NCI-H2029 (cell line): ENCODE data around the gene RACK1.
"Not testable (repeated sequence)": the region's sequence is repeated elsewhere in the genome, so short reads cannot be mapped to it uniquely, and the experiment has no call there.

Experiments used
- DNase-seq: peaks from one replicate; lab custom pipeline; 2025; lab: John Stamatoyannopoulos, UW

The RACK1 gene

DNA sequence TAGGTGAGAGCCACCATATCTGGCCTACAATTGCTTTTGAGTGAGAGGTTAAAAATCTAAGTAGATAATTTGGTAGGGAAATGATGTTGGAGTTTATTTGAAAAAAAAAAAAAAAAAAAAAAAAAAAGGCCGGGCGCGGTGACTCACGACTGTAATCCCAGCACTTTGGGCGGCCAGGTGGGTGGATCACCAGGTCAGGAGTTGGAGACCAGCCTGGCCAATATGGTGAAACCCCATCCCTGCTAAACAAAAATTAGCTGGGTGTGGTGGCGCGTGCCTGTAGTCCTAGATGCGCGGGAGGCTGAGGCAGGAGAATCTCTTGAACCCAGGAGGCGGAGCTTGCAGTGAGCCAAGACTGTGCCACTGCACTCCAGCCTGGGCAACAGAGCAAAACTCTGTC lies 29.5 kb downstream of the RACK1 start:
- not testable (repeated sequence) for DNase-seq

DNA sequence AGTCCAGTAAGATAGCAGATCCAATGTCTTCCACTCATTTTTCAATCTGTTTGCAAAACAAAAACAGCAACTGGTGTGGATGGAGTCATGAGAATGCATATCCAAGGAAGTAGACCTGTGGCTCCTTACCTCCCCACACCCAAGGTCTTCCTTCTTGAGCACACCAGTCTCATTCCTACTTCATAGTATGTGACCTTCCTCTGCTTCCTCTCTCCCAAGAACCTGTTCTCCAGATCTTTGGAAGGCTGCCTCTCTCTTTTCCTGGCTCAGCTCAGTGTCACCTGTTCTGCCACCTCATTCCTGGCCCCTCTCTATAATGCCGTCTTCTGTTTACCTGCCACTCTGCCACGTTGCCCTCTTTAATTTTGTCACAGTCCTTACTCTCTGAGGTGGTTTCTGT lies 30.8 kb downstream of the RACK1 start:
- DNase-seq: no peak

DNA sequence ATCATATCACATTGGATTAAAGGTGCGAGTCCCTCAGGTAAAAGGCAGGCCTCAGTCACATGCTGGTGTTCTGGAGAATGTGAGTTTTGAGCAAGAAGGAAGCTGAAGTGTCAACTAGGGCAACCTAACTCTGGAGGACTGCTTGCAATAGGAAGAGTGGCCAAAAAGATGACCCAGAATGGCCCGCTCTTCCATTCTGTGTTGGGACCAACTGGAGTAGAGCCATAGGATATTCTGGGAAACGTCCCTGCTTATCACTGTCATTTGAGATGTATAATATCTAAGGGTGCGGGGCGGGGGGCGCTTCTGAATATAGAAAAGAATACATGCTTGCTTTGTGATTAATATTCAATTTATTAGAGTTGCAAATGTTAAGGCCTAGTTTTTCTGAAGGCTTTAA lies 31.6 kb downstream of the RACK1 start:
- no peak for DNase-seq

DNA sequence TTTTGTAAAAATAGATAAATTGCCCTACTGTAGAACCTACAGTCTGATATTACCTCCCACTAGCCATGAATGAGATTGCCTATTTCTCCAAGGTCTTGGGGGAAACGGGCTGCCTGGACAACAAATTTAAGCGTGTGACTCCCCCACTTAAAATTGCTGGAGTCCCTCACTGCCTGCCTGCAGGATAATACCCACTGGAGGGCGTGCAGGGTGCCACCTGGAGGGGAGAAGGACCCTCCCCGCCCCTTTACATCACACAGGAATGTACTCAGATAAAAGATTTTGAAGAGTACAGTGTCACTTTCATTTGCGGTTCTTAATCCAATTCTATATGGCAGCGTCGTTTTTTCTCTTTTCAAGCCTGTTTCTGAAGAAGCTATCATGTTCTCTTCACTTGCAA lies 32.5 kb downstream of the RACK1 start:
- DNase-seq: no peak

DNA sequence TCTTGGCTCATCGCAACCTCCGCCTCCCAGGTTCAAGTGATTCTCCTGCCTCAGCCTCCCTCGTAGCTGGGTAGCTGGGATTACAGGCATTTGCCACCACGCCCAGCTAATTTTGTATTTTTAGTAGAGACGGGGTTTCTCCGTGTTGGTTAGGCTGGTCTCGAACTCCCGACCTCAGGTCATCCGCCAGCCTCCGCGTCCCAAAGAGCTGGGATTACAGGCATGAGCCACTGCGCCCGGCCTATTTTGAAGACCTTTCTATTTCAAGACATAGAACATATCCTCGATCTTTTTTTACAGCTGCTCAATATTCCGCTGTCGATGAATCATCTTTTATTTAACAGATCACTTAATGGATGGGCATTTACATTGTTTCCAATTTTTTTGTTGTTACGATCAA lies 33.0 kb downstream of the RACK1 start:
- not testable (repeated sequence) for DNase-seq

DNA sequence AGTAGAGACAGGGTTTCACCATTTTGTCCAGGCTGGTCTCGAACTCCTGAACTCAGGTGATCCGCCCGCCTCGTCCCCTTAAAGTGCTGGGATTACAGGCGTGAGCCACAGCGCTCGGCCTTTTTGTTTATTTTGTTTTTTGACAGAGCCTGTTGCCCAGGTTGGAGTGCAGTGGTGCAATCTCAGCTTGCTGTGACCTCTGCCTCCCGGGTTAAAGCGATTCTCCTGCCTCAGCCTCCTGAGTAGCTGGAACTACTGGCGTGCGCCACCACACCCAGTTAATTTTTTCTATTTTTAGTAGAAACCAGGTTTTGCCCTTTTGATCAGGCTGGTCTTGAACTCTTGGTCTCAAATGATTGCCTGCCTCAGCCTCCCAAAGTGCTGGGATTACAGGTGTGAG lies 33.6 kb downstream of the RACK1 start:
- not testable (repeated sequence) for DNase-seq

DNA sequence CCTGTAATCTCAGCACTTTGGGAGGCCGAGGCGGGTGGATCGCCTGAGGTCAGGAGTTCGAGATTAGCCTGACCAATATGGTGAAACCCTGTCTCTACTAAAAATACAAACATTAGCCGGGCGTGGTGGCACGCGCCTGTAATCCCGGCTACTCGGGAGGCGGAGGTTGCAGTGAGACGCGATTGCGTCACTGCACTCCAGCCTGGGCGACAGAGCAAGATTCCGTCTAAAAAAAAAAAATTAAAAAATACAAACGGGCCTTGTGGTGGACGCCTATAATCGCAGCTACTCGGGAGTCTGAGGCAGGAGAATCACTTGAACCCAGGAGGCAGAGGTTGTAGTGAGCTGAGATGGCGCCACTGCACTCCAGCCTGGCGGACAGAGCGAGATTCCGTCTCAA lies 34.7 kb downstream of the RACK1 start:
- not testable (repeated sequence) for DNase-seq

DNA sequence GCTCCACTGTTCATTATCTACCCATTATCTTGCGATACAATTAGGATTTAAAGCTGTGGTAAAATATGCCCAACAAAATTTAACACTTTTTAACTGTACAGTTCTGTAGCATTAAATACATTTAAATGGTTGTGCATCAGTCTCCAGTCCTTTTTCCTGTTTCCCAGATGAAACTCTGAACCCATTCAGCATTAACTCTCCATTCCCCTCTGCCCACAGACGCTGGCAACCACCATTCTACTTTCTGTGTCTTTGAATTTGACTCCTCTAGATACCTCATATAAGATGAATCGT lies 35.8 kb downstream of the RACK1 start:
- no peak for DNase-seq

DNA sequence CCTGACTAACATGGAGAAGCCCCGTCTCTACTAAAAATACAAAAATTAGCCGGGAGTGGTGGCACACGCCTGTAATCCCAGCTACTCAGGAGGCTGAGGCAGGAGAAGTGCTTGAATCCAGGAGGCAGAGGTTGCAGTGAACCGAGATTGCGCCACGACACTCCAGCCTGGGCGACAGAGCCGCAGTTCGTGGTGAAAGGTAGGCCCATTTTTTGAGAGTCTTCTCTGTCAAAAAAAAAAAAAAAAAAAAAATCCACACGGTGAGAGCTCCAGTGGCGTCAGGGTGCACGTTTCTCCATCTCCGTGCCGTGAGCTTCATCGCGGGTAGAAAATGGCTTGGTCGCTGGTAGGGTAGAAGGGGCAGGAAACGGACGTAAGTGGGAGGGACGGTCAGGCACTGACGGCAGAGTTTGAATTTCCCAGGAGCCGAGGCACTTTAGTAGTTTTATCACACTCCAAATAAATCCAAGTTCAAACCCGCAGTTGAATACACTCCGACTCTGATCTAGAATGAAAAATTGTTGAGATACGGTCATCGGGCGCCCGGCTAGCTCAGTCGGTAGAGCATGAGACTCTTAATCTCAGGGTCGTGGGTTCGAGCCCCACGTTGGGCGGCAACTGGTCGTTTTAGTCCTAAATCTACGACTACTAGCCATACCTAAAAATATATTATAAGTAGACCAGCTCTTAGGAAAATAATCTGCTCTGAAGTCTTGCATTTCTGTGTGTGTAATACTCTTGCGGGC lies 36.3 kb downstream of the RACK1 start:
- DNase-seq: no peak

DNA sequence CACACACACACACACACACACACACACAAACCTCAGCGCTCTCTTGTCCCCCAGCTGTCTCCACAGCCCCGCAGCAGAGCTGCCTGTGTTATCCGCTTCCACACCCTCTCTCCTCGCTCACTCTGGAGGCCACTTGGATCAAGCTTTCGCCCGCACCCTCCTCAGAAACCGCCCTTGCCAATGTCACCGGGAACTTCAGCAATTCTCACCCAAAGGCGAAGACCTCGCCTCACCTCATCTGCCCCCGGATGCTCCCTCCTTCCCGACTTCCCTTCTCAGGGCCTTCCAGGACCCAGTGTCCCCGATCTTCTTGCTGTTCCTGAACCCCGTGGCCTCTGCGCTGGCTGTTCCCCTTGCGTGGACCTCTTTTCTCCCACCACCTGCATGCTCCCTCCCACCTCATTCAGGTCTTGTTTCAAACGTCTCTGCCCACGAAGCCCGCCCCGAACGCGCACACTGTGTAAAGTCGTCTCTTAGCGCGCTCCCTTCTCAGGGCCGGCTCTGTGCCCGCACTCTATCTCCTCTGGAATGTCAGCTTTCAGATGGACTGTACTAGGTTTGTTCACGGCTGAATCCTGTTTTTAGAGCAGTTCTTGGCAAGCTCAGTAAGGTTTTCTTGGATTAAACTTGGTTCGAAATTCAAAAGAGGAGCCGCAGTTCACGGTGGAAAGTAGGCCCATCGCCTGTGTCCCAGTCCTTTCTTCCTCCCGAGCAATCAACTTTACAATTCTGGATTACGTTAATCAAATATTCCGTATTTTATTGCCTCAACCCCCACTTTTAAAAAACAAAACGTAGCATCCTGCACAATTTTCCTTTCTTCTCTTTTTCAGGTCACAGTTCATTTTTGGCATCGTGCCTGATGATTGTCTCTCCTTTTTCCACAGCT lies 37.7 kb downstream of the RACK1 start:
- DNase-seq: no peak

DNA sequence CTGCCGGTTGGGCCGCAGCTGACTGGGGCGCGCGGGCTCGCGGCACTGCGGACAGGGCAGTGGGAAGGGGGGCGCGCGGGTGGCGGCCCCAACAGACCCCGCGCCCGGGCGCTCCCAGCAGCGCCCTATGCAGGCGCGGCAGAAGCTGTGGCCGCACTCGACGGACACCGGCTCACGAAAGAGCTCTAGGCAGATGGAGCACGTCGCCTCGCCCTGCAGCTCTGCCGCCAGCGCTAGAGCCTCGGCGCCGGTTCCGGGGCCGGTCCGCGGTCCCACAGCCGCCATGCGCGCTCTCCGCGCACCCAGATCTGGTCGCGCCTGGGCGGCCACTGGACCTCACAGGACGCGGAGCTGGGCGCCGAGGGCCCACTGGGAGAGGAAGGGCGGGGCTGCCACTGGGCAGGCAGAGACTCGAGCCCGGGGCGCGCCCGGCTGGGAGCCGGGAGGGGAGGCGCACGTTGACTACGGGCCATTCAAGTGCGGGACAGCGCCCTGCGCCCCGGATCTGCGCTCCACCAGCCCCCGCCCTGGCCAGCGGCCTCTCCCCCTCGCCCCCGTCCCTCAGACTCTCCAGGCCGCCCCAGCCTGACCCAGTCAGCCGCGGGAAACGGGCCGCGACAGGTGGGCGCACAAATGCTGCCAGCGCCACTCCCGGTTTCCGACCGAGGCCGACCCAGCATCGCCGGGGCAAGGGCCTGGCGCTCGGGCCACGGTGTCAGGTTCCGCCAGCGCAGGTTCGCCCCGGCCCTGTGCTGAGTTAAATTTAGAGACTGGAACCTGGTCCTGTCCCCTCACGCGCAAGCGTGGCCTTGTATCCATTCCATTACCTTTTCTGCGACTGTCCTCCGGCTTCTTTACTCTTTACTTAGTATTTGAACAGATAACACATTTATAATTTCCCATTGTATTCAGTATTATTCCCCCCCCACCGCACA lies 38.6 kb downstream of the RACK1 start, which contains the start of gene TRIM7:
TRIM7 (minus strand) TSS at position 371 of the 935 bp plus-strand sequence; CDS start at position 285, 86 bp downstream.
- DNase-seq: no peak

DNA sequence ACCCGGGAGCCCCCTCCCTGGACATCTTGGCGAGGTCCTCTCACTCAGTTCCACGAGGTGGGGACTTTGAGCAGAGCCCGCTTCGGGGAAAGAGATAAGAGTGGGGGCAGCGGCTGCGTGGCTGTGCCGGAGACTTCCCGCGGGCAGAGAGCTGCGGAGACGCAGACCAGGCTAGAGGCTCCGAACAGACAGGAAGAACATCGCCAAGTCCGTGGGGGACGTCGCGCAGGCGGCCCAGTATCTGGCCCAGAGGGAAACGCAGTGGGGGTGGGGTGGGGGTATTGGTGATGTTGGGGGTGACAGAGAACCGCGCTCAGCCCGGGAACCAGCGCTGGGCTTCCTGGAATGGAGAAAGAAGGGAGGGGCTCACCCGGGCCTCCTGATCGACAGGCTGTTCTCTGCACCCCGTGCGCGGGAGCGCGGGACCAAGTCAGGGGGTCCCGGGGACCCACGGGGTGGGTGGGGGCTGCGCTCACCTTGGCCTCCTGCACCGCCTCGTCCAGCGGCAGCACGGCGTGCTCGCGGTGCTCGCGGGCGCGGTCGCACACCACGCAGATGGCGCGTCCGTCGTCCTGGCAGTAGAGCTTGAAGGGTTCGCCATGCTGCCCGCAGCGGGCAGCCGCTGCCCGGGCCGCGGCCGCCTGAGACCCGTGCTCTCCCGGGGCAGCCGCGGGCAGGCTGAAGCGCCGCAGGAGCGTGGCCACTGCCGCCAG lies 39.4 kb downstream of the RACK1 start:
- no peak for DNase-seq

DNA sequence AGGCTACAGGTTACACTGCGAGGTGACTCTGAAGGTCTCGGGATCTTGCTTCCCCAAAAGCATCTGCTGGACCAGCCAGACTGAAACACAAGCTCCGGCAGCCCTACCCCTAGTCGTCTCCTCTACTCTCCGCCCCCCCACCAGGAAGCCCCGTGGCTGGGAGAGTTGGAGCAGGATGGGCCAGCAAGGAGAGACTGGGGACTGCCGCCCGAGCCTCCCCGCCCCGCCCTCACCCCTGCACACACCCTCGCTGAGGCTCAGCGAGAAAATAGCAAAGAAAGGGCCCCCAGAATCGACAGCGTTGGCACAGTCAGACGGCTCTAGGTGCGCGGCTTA lies 40.0 kb downstream of the RACK1 start:
- no peak for DNase-seq

DNA sequence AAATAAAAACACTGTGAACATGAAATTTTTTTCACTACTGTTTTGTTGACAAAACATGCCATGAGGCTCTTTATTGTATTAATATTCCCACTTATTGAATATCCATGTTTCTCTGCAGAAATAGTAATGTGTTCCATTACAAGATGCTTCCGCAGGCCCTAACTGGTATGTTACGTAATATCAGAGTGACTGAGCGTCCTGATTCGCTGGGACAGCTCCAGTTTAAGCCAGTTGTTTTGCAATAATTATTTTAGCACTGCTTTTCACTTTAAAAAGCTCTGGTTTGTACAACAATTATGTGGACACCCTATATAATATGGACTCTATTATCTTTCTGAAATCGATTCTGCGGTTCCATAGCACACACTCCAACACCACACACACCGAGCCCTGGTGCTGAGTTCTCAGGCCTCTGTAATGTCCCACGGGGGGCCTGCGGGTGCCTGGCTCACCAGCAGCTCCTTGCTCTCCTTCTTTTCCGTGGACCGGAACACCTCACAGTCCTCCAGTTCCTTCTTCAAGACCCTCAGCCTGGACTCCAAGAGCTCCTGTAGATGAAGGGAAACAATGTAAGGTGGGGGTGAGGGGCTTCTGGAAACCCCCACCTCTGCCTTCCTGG lies 40.5 kb downstream of the RACK1 start:
- no peak for DNase-seq

DNA sequence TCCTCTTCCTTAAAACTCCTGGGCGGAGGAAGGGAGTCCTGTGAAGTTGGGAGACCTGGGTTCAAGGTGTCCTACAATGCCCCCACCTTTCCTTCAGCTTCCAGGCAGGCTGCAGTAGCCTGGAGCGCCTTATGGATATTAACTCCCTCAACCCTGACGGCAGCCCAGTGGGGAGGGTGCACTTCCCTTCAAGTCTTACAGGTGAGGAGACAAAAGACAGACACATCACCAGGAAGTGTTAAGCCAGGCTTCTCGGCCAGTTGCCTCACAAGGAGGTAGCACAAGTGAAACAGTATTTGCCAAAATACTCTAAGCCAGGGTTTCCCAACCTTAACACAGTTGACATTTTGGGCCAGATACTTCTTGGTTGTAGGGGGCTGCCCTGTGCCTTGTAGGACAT lies 42.9 kb downstream of the RACK1 start:
- no peak for DNase-seq

DNA sequence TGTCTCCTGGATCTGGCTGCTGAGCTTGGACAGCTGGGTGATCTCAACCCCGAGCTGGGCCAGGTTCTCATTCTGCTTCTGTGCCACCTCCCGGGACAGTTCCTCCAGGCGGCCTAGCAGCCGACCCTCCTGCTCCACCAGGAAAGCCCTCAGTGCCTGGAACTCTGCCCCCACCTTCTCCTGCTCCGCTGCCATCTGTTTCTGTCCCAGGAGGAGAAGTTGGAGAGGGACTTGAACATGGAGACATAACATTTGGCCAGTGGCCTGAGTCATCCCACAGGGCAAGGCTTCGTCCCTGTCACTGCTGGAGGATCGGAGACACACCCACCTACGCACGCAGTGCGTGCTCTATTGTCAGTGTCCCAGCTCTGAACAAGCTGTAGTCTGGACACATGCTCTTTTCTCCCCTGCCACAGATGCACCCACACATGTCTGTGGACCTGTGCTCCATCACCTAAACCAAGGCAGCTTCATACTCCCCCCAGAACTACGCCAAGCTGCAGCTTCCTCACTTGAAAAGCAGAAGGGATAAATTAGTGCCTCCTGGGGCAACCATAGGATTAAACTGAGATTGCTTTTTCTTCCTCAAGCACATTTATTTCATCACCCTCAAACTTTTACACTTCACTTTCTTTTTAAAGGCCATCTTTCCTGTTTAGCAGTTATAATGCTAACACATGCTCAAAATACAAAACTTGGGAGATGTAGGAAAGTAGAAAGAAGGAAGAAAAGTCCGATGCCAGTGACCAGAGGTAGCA lies 43.6 kb downstream of the RACK1 start:
- no peak for DNase-seq

DNA sequence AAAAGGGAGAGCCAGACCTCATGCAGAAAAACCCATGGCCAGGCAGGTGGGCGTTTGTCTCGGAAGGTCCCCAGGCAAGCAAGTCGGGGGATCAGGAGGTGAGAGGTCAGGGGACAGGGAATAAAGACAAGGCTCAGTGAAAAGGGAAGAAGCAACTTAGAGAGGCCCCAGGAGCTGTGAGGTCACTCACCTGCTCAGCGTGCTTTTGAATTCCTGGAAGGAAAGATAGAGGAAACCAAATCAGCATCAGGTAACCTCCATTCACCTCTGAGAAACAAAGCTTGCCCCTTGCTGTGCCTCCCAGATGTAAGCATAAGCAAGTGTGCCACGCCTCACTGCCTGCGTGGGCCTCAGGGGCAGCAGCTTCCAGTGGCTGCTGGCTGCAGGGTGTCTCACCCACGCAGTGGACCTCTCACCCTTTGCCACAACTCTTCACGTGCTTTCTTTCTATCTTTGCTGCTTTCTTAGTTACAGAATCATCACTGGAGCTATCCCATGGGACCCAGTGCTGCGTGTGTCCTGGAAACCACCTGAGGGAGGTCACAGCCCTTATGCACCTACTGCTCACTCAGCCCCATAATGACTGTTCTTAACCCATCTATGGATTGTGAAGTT lies 44.7 kb downstream of the RACK1 start:
- DNase-seq: no peak

DNA sequence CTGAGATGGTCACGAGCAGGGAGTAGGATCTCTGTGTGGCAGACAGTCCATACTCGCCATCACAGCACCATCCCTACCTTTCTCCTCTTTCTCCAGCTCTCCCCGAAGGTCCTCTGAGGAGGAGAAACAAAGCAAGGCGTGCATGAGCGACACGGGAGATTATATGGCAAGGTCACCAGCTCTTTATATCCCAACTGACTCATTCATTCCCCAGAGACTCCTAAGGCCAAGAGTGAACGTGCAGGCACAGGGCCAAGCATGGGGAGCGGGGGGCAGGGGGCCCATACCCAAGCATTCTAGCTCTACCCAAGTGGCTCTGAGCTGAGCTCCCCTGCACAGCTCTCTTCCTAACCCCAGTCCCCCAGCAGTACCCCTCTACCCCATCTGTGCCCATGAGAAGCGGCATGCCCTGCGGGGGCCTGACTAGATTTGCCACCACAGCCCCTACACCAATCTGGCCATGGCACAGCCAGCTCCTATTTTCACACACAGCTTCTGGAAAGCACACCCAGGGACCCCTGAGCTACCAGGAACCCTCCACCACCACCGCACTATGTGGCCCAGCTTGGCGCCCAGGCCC lies 45.5 kb downstream of the RACK1 start:
- DNase-seq: no peak

DNA sequence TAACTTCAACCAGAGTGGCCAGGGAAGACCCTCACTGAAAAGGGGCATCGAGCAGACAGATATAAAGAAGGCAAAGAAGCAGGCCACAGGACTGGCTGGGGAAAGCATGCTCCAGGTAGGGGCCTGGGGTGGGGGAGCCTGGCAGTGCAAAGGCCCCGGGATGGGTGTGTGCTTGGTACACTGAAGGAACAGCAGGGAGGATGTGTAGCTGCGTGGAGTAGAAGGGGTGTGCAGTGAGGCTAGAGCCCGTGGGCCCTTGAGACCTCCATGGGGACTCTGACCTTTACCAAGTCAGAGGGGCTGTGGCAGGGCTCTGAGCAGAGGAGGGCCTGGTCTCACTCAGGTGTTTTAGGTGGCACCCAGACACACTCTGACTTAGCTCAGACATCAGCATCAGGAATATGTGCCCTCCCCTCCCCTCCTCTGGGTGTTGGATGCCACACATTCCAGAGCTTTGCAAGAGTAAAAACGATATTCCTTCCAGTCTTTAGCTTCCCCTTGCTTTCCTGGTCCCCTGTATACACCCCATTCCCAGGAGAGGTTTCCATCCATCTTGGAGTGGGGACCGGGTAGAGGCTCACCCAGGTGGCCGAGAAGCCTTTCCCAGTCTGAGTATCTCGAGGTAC lies 46.3 kb downstream of the RACK1 start:
- DNase-seq: no peak
